Mononuclear cell (primary cell): Measurements from ENCODE around the gene C1QTNF5. TPM values are rescaled to one million over a fixed set of nuclear protein-coding genes. Genes with fewer than 3 reads are reported as not detected.

Experiments used
- H3K27me3 ChIP-seq: 2 replicates; pipeline ENCODE4 v1.6.0; 2011; ENCODE audit warnings: low read length, control low read depth; ENCODE audit not compliant: insufficient read depth
- H3K4me1 ChIP-seq: 2 replicates; pipeline ENCODE4 v1.5.1; 2011; ENCODE audit warnings: mild to moderate bottlenecking, low read length, control low read depth; ENCODE audit not compliant: insufficient read depth
- H3K4me3 ChIP-seq: 2 replicates; pipeline ENCODE4 v1.5.1; 2011; ENCODE audit warnings: mild to moderate bottlenecking, low read length, moderate library complexity
- H3K9me3 ChIP-seq: 2 replicates; pipeline ENCODE4 v1.5.1; 2011; ENCODE audit warnings: low read depth, mild to moderate bottlenecking, control low read depth, low read length
- total RNA-seq: library from RNA; depleted of rRNA; stranded (reverse); fragments of >200 nt; gene quantifications from one replicate; pipeline ENCODE4 v1.2.3, GENCODE V29; 2012

The C1QTNF5 gene
- total RNA-seq, 1 donor: not detected

DNA sequence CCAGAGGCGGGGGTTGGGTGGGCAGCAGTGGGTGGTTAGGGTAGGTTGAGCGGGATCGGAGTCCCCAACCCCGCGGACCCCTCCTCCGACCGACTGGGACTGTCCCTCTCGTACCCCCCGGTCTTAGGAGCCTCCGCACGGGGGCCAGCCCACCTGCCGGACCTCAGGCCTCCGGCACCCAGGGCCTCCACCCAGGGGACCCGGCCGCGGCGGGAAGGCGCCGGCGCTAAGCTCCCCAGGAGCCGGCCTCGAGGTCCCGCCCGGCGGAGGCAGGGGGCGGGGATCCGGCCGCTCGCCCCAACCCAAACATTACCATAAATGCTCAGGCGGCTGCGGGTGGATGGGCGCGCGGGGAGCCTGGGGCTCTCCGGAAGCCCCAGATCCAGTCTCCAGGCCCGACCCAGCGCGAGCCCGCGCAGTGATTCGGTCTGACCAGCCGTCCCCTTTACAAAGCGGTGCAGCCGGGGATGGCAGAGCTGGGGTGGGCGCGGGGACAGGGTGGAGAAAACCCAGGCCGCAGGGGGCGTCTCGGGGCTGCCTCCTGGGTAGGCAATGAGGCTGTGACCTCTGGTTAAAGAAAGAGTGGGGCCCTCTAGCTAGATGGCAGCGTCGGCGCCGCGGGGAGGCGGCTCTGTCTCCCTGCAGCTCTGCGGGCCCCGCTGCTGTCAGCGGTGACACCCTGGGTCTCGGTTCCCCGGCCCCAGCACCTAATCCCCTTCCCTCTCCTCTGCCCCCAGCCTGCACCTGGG is 19.7 kb downstream of the C1QTNF5 start:
- Histone ChIP-seq H3K4me3 (peak overlapping the region; percentile 38), H3K4me1 (peaks cover 27% of the 10 kb centered on the region), H3K27me3 (peaks cover 27% of the 10 kb centered on the region)

DNA sequence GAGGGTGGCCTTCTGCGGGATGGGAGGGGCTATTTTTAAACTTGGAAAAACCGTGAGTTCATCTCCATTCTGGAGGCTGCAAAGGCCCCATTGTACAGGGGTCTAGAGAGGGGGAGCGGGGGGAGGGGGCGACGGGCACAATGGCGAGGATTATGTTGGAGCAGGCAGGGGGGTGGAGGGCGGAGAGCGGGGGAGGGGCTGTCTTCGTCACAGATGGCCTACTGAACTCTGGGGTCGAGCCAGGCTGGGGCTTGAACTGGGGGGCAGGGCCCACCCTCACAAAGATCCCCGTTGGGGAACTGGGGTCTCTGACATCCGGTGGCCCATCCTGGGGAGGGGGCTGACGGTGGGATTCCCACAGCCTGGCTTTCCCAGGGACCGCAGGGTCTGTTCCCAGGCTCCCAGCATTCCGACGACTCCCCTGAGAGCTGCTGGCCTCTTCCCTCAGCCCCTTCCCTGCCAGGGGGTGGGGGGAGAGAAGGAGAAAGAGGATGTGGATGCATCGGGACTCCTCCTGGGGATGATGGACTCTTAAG is 20.4 kb downstream of the C1QTNF5 start:
- peaks cover 33% of the 10 kb centered on the region for H3K27me3 ChIP-seq
- no peaks in the 10 kb centered on the region for H3K9me3 ChIP-seq
- peaks cover 33% of the 10 kb centered on the region for H3K4me1 ChIP-seq
- H3K4me3 ChIP-seq: no peak overlapping the region

More for the DNA sequence above, 19.7 kb downstream of the C1QTNF5 start:
- no peaks in the 10 kb centered on the region for H3K9me3 ChIP-seq

DNA sequence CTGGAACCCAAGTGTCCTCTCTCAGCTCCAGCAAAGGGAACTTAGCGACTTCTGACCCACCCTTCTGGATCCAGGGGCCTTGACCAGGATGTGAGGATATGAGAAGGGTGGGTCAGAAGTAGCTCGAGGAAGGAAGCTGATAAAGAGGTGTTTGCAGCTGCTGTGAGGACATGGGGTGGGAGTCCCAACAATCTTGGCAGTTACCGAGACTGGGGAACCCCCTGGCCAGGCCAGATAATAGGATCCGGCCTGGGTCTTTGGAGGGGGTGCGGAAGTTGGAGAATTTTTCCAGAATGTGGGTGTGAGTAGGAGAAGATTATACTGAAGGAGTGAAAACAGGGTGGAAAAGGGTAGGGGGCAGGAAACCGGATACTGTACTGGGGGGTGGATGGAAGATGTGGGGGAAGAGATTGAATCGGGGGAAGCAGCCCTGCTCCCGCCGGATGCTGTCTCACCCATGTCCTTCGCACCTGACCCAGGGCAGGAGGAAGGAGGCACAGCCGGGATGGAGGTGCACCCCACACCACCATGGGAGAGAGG is 20.9 kb downstream of the C1QTNF5 start:
- no peaks in the 10 kb centered on the region for H3K9me3 ChIP-seq
- H3K4me1 ChIP-seq: peaks cover 39% of the 10 kb centered on the region
- H3K27me3 ChIP-seq: peaks cover 39% of the 10 kb centered on the region
- H3K4me3 ChIP-seq: no peak overlapping the region

DNA sequence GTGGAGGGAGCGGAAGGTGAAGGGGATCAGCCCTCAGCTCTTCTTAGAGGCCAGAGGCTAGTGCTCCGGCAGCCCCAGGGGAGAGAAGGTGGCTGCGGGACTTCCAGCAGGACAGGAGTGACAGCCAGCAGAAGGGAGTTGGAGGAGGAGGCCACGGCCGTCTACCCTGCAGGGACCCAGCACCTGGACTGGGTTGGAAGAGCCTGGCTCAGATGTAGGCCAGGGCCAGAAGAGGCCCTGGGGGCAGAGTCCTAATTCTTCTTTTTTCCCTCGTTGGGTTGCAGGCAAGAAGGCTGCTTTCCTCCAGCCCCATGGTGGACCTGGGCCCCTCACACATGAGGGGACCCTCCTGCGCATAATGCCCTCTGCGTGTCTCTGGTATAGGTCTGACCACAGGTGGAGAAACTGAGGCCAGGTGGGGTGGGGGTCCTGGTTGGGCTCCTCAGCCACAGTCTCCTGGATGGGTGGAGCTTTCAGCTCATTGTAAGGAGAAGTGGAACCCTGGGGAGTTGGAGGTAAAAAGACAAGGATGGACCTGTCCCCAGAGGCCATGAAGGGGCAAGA is 21.5 kb downstream of the C1QTNF5 start:
- Histone ChIP-seq H3K4me3 (no peak overlapping the region), H3K27me3 (peaks cover 44% of the 10 kb centered on the region), H3K4me1 (peaks cover 41% of the 10 kb centered on the region), H3K9me3 (no peaks in the 10 kb centered on the region)

DNA sequence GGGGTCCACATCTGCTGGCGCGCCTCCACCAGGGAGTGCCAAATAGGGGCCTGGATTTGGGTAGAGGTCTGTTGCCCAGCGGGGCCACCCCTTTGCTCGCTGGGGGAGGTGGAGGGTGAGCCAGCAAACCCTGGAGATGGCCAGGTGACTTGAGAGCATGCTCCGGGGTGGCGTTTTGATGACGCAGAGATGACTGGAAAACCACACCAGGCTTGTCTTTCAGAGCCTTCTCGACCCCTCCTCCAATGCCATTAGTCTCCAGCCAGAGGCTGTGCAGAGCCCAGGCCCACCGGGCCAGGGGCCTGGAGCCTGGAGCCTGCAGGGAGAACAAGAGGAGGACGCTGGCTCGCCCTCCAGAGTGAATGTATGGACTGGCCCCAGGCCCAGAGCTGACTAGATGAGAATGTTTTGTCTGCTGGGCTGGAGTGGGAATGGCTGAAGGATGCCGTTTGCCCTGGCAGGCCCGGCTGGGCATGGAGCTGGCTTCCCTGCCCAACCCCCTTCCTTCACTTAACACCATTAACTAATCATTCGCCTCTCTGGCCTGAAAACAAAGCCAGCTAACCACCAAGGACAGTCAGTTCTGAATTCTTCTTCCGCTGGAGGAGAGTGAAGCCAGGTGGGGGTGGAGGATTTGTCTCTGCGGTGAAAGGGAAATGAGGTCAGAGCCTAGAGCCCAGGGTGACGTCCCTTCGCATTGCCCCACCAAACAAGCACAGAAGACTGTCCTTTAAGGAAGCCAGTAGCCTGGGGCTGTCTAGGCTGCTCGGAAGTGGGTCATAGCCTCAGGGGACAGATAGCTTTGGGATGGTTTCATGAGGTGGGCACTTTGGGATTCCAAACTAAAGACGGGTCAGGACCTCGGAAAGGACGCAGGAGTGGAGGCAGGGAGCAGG is 22.2 kb downstream of the C1QTNF5 start:
- Histone ChIP-seq H3K9me3 (no peaks in the 10 kb centered on the region), H3K4me3 (no peak overlapping the region), H3K4me1 (peaks cover 41% of the 10 kb centered on the region), H3K27me3 (peaks cover 46% of the 10 kb centered on the region)

DNA sequence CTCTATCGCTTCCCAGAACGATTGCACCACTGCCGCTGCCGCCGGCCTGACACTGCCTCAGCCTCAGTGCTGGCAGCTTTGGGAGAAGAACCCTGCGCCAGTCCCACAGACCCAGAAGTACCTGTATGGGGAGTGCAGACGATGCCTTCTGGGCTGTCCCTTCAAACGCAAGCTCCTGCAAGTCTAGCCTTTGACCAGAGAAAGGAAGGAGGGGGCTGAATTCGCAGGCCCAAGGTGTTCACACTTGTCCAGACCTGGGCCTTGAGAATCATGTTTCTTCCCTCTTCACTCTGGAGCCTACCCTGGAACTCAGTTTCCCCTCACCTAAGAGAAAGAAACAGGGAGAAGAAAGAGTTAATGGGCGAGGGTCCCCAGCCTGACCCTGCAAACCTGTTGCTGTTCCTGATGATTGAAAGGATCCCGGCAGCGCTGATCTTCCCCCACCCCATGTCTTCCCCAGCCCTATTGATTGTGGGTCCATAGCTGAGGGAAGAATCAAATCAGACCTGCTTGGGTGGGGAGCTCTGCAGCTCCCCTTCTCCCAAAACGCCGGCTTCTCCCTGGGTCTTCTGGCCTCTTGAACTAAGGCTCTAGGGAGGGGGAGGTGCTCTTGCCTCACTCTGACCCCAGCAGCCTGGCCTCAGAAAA is 23.0 kb downstream of the C1QTNF5 start:
- H3K4me1 ChIP-seq: peaks cover 41% of the 10 kb centered on the region
- peaks cover 46% of the 10 kb centered on the region for H3K27me3 ChIP-seq
- H3K9me3 ChIP-seq: no peaks in the 10 kb centered on the region
- no peak overlapping the region for H3K4me3 ChIP-seq

DNA sequence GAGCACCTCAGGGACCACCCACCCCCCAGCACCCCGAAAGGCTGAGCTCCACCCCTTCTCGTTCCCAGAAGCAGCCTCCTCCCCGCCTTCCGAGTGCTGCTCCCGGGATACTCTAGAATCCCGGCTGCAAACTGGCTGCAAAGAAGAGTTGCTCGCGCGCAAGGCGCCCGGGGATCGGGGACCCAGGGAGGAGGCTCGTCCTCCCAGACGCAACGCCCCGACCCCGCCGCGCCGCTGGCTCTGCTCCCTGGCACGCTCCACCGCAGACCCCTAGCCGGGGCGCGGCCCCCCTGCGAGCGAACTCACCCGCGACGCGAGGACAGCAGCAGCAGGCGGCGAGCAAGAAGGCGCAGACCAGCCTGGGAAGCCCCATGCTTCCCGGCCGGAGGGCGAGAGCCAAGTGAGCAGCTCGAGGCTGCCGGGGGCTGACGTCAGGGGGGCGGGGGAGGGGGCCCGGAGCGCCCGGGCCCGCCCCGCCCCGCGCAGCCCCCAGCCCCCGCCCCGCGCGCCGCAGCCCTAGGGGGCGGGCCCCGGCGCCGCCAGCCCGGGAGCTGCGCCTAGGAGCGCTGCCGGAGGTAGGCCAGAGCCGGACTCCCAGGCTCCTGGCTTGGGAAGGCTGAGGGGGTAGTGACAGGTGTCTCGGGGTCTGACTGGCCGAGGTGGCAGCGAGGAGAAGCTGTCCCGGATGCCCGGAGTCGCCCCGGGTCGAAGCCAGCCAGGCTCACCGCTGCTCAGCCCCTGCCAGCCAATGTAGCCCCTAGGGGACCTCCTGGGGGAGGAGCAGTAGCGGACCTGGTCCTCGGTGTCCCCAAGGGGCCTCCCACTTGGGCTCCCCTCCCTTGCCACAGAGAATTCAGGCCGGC is 23.7 kb downstream of the C1QTNF5 start, which contains the start of gene MCAM:
Gene MCAM, minus strand, starts transcription at position 402 of the 863 bp plus-strand sequence. Its CDS starts 29 bp downstream, at position 373.
- Histone ChIP-seq H3K9me3 (no peaks in the 10 kb centered on the region), H3K4me1 (peaks cover 39% of the 10 kb centered on the region), H3K4me3 (no peak within 1 kb of the TSS), H3K27me3 (peaks cover 46% of the 10 kb centered on the region)

DNA sequence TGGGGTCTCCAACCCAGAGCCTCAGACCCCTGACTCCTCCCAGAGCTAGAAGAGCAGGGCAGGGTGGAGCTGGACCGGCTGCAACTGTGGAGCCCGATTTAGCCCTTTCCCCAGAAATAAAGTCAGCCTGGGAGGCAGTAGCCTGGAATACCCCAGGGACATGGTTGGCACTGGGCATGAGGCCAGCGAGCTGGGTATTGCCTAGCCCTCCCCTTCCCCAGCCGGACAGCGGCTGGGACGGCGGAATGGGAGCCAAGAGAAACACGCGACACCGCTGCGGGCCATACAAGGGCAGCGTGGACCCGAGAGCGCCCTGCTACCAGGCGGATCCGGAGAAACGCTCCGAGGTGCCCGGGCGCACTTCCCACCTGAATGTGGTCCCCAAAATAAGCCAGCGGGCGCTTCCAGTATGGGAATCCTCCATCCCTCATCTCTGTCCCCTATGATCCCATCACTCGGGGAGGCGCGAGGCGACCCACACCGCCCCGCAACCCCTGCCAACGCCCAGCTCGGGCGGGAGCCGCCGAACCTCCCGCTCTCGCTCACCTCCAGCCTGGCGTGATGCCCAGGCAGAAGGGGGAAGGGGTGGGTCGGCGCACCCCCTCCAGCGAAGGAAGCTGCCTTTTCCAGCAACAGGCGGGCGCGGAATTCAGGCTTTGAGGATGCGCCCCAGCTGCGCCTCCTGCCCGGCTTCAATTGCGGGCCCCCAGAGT is 24.5 kb downstream of the C1QTNF5 start:
- Histone ChIP-seq H3K4me1 (peaks cover 31% of the 10 kb centered on the region), H3K4me3 (no peak overlapping the region), H3K9me3 (no peaks in the 10 kb centered on the region), H3K27me3 (peaks cover 46% of the 10 kb centered on the region)

DNA sequence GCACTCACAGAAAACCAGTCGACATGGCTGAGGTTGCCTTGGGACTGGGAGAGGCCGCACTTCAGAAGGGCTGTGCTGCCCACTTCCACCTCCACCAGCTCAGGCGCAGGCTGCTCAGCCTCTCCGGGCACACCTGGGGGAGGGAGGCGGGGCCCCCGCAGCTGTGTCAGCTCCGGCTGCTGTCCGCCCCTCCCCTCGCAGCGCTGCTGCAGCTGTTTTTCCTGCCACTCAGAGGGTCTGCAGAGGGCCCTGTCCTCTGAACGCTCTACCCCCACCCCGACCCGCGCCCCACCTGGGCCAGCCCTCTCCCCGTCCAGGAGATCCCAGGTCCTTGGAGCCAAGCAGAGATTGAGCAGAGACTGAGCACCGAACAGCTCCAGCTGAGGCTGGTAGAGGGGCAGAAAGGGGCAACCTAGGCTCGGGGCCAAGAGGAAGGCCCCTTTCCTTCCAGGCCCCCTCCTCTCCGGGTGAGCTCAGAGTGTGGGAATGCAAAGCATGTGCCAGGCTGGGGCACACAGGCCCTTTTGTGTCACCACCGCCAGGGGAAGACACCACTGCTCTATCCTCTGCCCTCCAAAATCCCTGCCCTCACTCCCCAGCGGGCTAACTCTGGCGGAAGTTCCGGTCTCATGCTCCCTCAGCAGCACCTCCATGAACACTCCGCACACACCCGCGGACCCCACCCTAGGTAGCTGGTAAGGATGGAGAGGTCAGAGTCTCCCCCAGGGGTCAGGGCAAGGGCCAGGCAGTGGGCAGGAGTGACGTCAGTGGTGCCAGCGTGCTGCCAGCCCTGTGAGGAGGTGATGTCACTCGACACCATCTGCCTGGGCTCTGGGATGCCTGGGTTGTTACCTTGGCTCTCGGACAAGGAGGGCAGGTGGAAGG is 25.3 kb downstream of the C1QTNF5 start:
- Histone ChIP-seq H3K27me3 (peaks cover 46% of the 10 kb centered on the region), H3K9me3 (no peaks in the 10 kb centered on the region), H3K4me1 (peaks cover 23% of the 10 kb centered on the region), H3K4me3 (no peak overlapping the region)

DNA sequence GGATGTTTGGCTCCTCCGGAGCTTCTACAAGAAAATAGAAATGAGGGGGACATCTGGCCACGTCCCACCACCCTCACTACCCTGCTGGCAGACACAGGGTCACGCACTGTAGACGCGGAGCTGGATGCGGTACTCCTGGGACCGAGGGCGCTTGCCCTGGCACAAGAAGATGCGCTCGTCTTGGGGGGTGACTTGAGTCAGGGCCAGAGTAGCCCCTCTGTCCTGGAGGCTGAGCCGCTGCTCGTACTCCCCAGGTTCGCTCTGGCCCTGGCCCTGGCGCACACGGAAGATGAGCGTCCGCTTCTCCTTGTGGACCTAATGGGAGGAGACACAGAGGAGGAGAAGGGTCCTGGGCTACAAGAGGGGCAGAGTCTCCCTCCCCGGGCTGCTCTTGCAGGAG is 26.0 kb downstream of the C1QTNF5 start:
- Histone ChIP-seq H3K4me1 (peaks cover 23% of the 10 kb centered on the region), H3K4me3 (no peak overlapping the region), H3K9me3 (no peaks in the 10 kb centered on the region), H3K27me3 (peaks cover 46% of the 10 kb centered on the region)

DNA sequence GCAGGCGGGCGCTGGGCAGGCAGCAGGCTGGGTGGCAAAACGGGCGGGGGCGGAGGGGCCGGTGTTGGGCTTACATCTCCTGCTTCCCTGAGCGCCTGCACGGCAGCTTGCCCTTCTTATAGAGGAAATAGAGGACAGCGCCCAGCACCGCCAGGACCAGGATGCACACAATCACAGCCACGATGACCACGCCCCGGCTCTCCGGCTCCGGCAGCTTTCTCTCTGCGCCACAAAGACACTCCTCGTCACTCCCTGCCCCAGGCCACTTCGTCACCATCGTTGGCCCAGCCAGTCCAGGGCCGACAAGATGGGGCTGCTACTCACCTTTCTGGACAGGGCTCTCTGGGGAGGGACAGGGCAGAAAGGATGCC is 30.0 kb downstream of the C1QTNF5 start:
- H3K4me3 ChIP-seq: no peak overlapping the region
- H3K4me1 ChIP-seq: peaks cover 25% of the 10 kb centered on the region
- H3K27me3 ChIP-seq: peaks cover 16% of the 10 kb centered on the region
- H3K9me3 ChIP-seq: no peaks in the 10 kb centered on the region

DNA sequence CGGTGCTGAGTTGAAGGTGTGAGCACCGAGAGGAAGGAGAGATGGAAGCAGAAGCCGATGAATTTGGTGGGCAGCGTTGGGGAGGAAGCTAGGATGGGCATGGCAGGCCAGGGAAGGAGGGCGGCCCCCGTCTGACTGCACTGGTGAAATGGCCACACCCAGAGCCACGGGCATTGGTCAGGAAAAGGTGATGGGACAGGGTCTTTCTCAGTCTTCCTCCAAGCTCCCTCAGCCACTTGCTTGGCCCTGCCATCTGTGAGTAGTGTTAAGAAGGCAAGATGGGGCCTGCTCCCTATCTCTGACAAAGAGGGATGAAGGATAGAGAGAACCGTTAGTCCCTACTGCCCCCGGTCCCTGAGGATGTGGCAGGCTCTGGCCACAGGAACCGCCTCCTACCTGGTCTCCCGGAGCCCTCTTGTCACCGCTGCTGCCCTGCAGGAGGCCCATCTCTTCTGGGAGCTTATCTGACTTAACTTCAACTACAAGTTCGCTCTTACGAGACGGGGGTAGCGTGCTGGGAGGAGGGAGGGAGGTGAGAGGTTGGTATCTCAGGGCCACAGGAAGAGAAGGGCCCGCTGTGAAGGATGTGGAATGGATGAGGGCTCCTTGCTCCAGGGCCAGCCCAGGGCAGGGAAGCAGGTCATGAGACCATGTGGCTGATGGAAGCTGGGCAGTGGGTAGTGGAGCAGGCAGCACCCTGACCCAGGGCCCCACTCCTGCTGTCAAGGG is 30.6 kb downstream of the C1QTNF5 start:
- H3K4me3 ChIP-seq: no peak overlapping the region
- peaks cover 11% of the 10 kb centered on the region for H3K27me3 ChIP-seq
- H3K9me3 ChIP-seq: no peaks in the 10 kb centered on the region
- H3K4me1 ChIP-seq: peaks cover 19% of the 10 kb centered on the region
